H1 (cell line): ENCODE measurements around the gene GLIPR1. TPM values are rescaled to one million over a fixed set of nuclear protein-coding genes. Genes with fewer than 3 reads are reported as not detected.

Experiments used
- CTCF ChIA-PET: fragments of 300-600 bp; sonication (Branson Sonifier 250); formaldehyde crosslinking; loops from one replicate; lab custom pipeline; 2021; ENCODE audit not compliant: partially characterized antibody; lab: Charles Lee
- POLR2A ChIA-PET: fragments of 300-600 bp; sonication (Branson Sonifier 250); formaldehyde crosslinking; loops from one replicate; lab custom pipeline; 2021; ENCODE audit warnings: inconsistent platforms; ENCODE audit not compliant: partially characterized antibody; lab: Charles Lee
- DNase-seq, 2 experiments: peaks; one replicate each; pipeline versions ENCODE4 v3.0.0 to v3.0.0-alpha.2; 2010 to 2022; ENCODE audit warnings: low spot score in 2 of 2, low read depth in 1 of 2, mixed read lengths in 1 of 2
- FAIRE-seq: peaks from 2 replicates; lab custom pipeline; 2011; peaks lifted over from hg19 to GRCh38; lab: Jason Lieb, UNC
- H2AFZ ChIP-seq: 2 replicates; pipeline ENCODE4 v1.8.1; 2012; ENCODE audit warnings: low read length, inconsistent platforms
- H2AK5ac ChIP-seq: 2 replicates; pipeline ENCODE4 v1.6.1; 2013; ENCODE audit warnings: low read depth, low read length
- H2BK120ac ChIP-seq: replicated peaks from 2 replicates; pipeline ENCODE3; 2013; ENCODE audit warnings: low read depth, low read length, inconsistent platforms
- H2BK12ac ChIP-seq: 2 replicates; pipeline ENCODE4 v1.6.1; 2013; ENCODE audit warnings: low read depth, low read length
- H2BK15ac ChIP-seq: 2 replicates; pipeline ENCODE4 v1.6.1; 2013; ENCODE audit warnings: low read length
- H2BK20ac ChIP-seq: 2 replicates; pipeline ENCODE4 v1.6.1; 2013; ENCODE audit warnings: low read length
- H2BK5ac ChIP-seq: 2 replicates; pipeline ENCODE4 v1.6.1; 2013; ENCODE audit warnings: low read depth, low read length
- H3K14ac ChIP-seq: 2 replicates; pipeline ENCODE4 v1.6.1; 2013; ENCODE audit warnings: inconsistent platforms; ENCODE audit not compliant: insufficient read length
- H3K18ac ChIP-seq: 2 replicates; pipeline ENCODE4 v1.6.1; 2013; ENCODE audit warnings: low read length; ENCODE audit errors: extremely low read depth
- H3K23ac ChIP-seq: 2 replicates; pipeline ENCODE4 v1.6.1; 2013; ENCODE audit warnings: inconsistent platforms; ENCODE audit not compliant: insufficient read length
- H3K23me2 ChIP-seq: 2 replicates; pipeline ENCODE4 v1.6.1; 2013; ENCODE audit warnings: low read depth, low read length
- H3K27ac ChIP-seq: 2 replicates; pipeline ENCODE4 v1.6.1; 2011; ENCODE audit warnings: low read depth, low read length, inconsistent platforms
- H3K27me3 ChIP-seq, 4 experiments: replicated peaks in 1 of 4; 1 replicate in 1 of 4; 2 replicates in 3 of 4; pipeline versions ENCODE4 v1.6.1 to v1.8.1; 2011 to 2013; ENCODE audit warnings: low read length in 3 of 4, mild to moderate bottlenecking in 3 of 4, inconsistent platforms in 2 of 4, mixed read lengths in 2 of 4, moderate library complexity in 1 of 4; ENCODE audit not compliant: control insufficient read depth in 3 of 4, insufficient read depth in 3 of 4; ENCODE audit errors: extremely low read depth in 1 of 4
- H3K36me3 ChIP-seq, 4 experiments: 2 replicates each; pipeline versions ENCODE4 v1.6.1 to v1.8.1; 2011 to 2013; ENCODE audit warnings: mild to moderate bottlenecking in 4 of 4, low read length in 3 of 4, moderate library complexity in 2 of 4, control low read depth in 1 of 4, inconsistent platforms in 1 of 4; ENCODE audit not compliant: insufficient read depth in 4 of 4, control insufficient read depth in 2 of 4
- H3K4ac ChIP-seq: replicated peaks from 2 replicates; pipeline ENCODE3; 2013; ENCODE audit warnings: low read length, low read depth, mixed read lengths, inconsistent platforms; ENCODE audit not compliant: insufficient read length
- H3K4me1 ChIP-seq, 4 experiments: replicated peaks in 1 of 4; 1 replicate in 1 of 4; 2 replicates in 3 of 4; pipeline versions ENCODE4 v1.6.1 to v1.8.1; 2011 to 2013; ENCODE audit warnings: low read length in 3 of 4, inconsistent platforms in 2 of 4, mixed read lengths in 1 of 4; ENCODE audit not compliant: insufficient read depth in 4 of 4, control insufficient read depth in 3 of 4
- H3K4me2 ChIP-seq, 2 experiments: 2 replicates each; pipeline versions ENCODE4 v1.6.1 to v1.8.1; 2011 to 2013; ENCODE audit warnings: low read depth in 2 of 2, low read length in 2 of 2, control low read depth in 1 of 2, inconsistent platforms in 1 of 2, mild to moderate bottlenecking in 1 of 2; ENCODE audit not compliant: insufficient read depth in 1 of 2
- H3K4me3 ChIP-seq, 4 experiments: fragments of 200-600, 300-600 bp in 1 of 4; sonication (generic), shearing (Covaris generic), sonication (Bioruptor Twin) in 1 of 4; 2 replicates each; pipeline versions ENCODE4 v1.5.1 to v1.8.1; 2011 to 2016; ENCODE audit warnings: low read length in 4 of 4, low read depth in 3 of 4, control low read depth in 2 of 4, inconsistent platforms in 2 of 4, mild to moderate bottlenecking in 2 of 4, mixed read lengths in 1 of 4, moderate library complexity in 1 of 4; ENCODE audit not compliant: insufficient read depth in 2 of 4; ENCODE audit errors: extremely low read depth in 1 of 4
- H3K56ac ChIP-seq: replicated peaks from 2 replicates; pipeline ENCODE3; 2013; ENCODE audit warnings: low read depth, mild to moderate bottlenecking, mixed read lengths, low read length, inconsistent platforms; ENCODE audit not compliant: insufficient read length
- H3K79me1 ChIP-seq: 2 replicates; pipeline ENCODE4 v1.6.1; 2013; ENCODE audit warnings: low read depth, low read length, control low read depth
- H3K79me2 ChIP-seq, 2 experiments: 2 replicates each; pipeline versions ENCODE4 v1.6.1 to v1.8.1; 2012 to 2013; ENCODE audit warnings: low read length in 2 of 2, mild to moderate bottlenecking in 2 of 2, inconsistent platforms in 1 of 2; ENCODE audit not compliant: insufficient read depth in 2 of 2, control insufficient read depth in 1 of 2
- H3K9ac ChIP-seq, 4 experiments: replicated peaks in 1 of 4; 1 replicate in 1 of 4; 2 replicates in 3 of 4; pipeline versions ENCODE4 v1.6.1 to v1.8.1; 2011 to 2013; ENCODE audit warnings: low read depth in 3 of 4, low read length in 3 of 4, control low read depth in 2 of 4, mild to moderate bottlenecking in 2 of 4, moderate library complexity in 2 of 4, inconsistent platforms in 1 of 4; ENCODE audit errors: extremely low read depth in 1 of 4
- H3K9me3 ChIP-seq, 2 experiments: 2 replicates each; pipeline versions ENCODE4 v1.6.1 to v1.8.1; 2012 to 2013; ENCODE audit warnings: mild to moderate bottlenecking in 2 of 2, moderate library complexity in 2 of 2, control low read depth in 1 of 2, inconsistent platforms in 1 of 2, low read depth in 1 of 2, low read length in 1 of 2, mixed read lengths in 1 of 2; ENCODE audit not compliant: insufficient read depth in 2 of 2
- H4K20me1 ChIP-seq, 2 experiments: replicated peaks in 1 of 2; 2 replicates each; pipeline versions ENCODE3 to v1.8.1; 2011 to 2013; ENCODE audit warnings: inconsistent platforms in 2 of 2, low read length in 2 of 2, mild to moderate bottlenecking in 1 of 2; ENCODE audit not compliant: insufficient read depth in 2 of 2, control insufficient read depth in 1 of 2
- H4K5ac ChIP-seq: 2 replicates; pipeline ENCODE4 v1.6.1; 2013; ENCODE audit warnings: low read length, low read depth, mixed read lengths, inconsistent platforms; ENCODE audit not compliant: insufficient read length
- H4K8ac ChIP-seq: 2 replicates; pipeline ENCODE4 v1.8.0; 2013; ENCODE audit warnings: mild to moderate bottlenecking, moderate library complexity, low read length, inconsistent platforms; ENCODE audit not compliant: insufficient read depth; ENCODE audit errors: extremely low read depth
- H4K91ac ChIP-seq: replicated peaks from 2 replicates; pipeline ENCODE3; 2013; ENCODE audit warnings: low read length, mixed read lengths, inconsistent platforms; ENCODE audit not compliant: insufficient read length
- RAD21 ChIP-seq, 2 experiments: IDR thresholded peaks in 1 of 2; conservative IDR thresholded peaks in 1 of 2; 2 replicates each; pipeline ENCODE4 v1.6.1; 2011; ENCODE audit warnings: low read depth in 2 of 2, low read length in 2 of 2, improper control_type of control experiment in 1 of 2, inconsistent platforms in 1 of 2, mild to moderate bottlenecking in 1 of 2, moderate library complexity in 1 of 2
- RFX5 ChIP-seq: IDR thresholded peaks from 2 replicates; pipeline ENCODE4 v1.6.1; 2011; ENCODE audit warnings: low read depth, low read length, improper control_type of control experiment, borderline replicate concordance
- polyA plus RNA-seq, 7 experiments: library from polyadenylated mRNA; depleted of rRNA in 3 of 7; stranded (reverse) in 5 of 7; unstranded in 2 of 7; fragments of >200 nt in 5 of 7; fragments of 200-250 nt in 2 of 7; gene quantifications; 1 replicate in 5 of 7; 2 replicates in 1 of 7; 4 replicates in 1 of 7; pipeline versions ENCODE4 v1.2.1 to v1.2.3, GENCODE V29; 2011 to 2013; ENCODE audit warnings: missing spikeins in 2 of 7, mixed read lengths in 2 of 7
- total RNA-seq: library from RNA; stranded (reverse); fragmentation: NEBNext Ultra II Directional; extraction: Animal tissue kit (Norgen Biotek cat#: 25700); gene quantifications from 2 replicates; pipeline ENCODE4 v1.2.1, GENCODE V29; 2021
- TF ChIP-seq, protein P1 (sequence below), 3 experiments: IDR thresholded peaks; 1 replicate in 2 of 3; 2 replicates in 1 of 3; pipeline versions ENCODE4 v1.5.1 to v1.6.1; 2011; ENCODE audit warnings: low read length in 3 of 3, mild to moderate bottlenecking in 3 of 3, inconsistent platforms in 2 of 3, low read depth in 1 of 3, moderate library complexity in 1 of 3; ENCODE audit not compliant: insufficient read depth in 1 of 3; ENCODE audit errors: control extremely low read depth in 1 of 3

GLIPR1 gene
- total and polyA plus RNA-seq, 2 of the 8 experiments (the other 6 are each of a cell fraction or from before 2014, with no cell fraction given), result 0.23 to 1.5 TPM

DNA sequence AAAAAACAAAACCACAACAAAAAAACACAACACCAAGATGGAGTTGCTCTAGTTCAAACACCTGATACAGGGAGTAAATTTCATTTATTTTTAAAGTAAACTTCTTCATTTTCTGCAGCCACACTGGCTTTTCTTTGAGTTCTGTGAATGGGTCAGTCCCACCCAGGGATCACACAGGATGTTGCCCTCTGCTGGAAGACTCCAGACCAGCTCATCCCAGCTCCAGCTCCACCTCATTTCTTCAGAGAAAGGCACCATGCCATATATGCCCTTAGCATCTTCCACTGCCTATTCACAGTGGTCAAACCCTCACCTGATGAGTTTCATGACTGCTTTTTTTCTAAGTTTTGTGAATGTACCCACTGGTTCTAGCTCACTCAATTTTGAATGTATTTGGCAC lies 8.0 kb downstream of the GLIPR1 start:
- FAIRE-seq (no peak), DNase-seq (no peak)
- Histone ChIP-seq H2BK15ac (no peak overlapping the region), H3K9ac (no peak overlapping the region), H4K20me1 (no peaks in the 10 kb centered on the region), H3K27me3 (no peaks in the 10 kb centered on the region), H4K8ac (no peak overlapping the region), H3K79me2 (no peaks in the 10 kb centered on the region), H3K23ac (no peak overlapping the region), H3K23me2 (no peaks in the 10 kb centered on the region; the same call in 1 of the 2 replicates), H3K4me3 (no peak overlapping the region), H3K4me2 (no peak overlapping the region), H4K5ac (no peak overlapping the region), H2BK120ac (no peak overlapping the region), H3K4ac (no peak overlapping the region), H3K4me1 (peaks cover 0 to 8% (median 5%) of the 10 kb centered on the region in 4 experiments; a peak in 4 of 7 replicates), H3K14ac (no peak overlapping the region), H3K9me3 (no peaks in the 10 kb centered on the region), H2AFZ (no peak overlapping the region), H2BK12ac (no peak overlapping the region), H3K27ac (no peak overlapping the region), H3K36me3 (no peaks in the 10 kb centered on the region), H4K91ac (no peak overlapping the region), H2BK20ac (no peak overlapping the region), H2AK5ac (no peak overlapping the region), H3K18ac (no peak overlapping the region), H2BK5ac (no peak overlapping the region), H3K79me1 (no peaks in the 10 kb centered on the region), H3K56ac (no peak overlapping the region)
- POLR2A ChIA-PET, result interaction anchor here (0.7 kb wide), 1 partner anchor 14 kb away, joined by 3 read pairs; no protein-coding TSS in a partner anchor
- CTCF ChIA-PET, result interaction anchor here (0.6 to 2.0 kb wide), 7 partner anchors 9 to 1098 kb away, joined by 3 to 4 read pairs (median 3); partner anchors contain the start of gene GLIPR1L2
- TF ChIP-seq RAD21 (IDR thresholded peaks at IDR 0.05 in 1 of 2, conservative IDR thresholded peaks at IDR 0.05 in 1 of 2; ENCODE audit: low read depth in 2 of 2, low read length in 2 of 2), result peak; percentile 38 to 58; a peak in 3 of 4 replicates
- TF ChIP-seq RFX5, result no peak
- TF ChIP-seq, protein P1, sequence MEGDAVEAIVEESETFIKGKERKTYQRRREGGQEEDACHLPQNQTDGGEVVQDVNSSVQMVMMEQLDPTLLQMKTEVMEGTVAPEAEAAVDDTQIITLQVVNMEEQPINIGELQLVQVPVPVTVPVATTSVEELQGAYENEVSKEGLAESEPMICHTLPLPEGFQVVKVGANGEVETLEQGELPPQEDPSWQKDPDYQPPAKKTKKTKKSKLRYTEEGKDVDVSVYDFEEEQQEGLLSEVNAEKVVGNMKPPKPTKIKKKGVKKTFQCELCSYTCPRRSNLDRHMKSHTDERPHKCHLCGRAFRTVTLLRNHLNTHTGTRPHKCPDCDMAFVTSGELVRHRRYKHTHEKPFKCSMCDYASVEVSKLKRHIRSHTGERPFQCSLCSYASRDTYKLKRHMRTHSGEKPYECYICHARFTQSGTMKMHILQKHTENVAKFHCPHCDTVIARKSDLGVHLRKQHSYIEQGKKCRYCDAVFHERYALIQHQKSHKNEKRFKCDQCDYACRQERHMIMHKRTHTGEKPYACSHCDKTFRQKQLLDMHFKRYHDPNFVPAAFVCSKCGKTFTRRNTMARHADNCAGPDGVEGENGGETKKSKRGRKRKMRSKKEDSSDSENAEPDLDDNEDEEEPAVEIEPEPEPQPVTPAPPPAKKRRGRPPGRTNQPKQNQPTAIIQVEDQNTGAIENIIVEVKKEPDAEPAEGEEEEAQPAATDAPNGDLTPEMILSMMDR (IDR thresholded peaks at IDR 0.05; ENCODE audit: control extremely low read depth in 1 of 3, insufficient read depth in 1 of 3, low read depth in 1 of 3, low read length in 3 of 3), result peak; percentile 51 to 60 (median 59)
